HUDEP-2 (cell line): ENCODE data around the gene SPOP.
A peak's percentile ranks its signal among the peaks of the same experiment; 100 is the strongest.

Experiments used
- DNase-seq, 76 experiments: peaks; one replicate each; lab custom pipeline; 2025; ENCODE audit not compliant: unreplicated experiment in 76 of 76; lab: John Stamatoyannopoulos, UW

The SPOP gene

DNA sequence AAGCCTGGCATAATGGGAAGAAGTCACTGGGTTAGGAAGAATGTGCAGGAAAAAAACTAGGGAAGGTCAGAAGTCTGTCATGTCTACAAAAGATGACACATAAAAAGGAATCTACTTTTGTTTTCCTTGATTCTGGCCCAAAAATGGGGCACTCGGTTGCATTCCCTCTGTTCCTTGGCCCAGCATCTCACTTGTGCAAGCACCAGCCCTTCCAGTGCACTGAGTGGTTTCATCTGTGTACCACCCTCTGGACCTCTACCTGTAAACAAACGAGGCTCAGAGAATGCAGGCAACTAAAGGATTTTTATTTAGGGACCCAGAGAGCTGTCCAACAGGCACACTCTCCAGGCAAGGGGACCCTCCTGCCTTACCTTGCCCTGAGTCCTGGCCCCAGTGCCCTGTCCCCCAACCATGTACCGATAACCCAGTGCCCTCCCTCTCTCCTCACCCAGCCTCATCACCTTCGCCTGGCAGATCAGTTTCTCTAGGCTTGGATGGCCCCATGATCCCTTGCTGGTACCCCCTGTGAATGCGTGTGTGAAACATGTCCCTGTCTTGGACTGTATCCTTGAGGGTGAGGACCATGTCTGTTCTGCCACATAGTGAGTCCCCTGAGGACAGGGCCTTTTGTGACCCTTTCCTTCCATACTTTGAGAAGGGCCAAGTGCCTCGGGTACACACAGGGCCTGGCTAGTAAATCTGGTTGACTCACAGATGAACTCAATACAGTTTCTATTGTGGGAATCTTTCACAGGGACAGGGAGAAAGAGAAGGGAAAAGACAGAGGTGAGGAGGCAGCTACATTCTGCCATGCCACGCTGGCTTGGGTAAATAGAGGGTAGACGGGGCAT lies 88.9 kb downstream of the SPOP start:
- DNase-seq = no peak

- no peak for DNase-seq
Measured at GRCh38 chr17:49588312-49588711, 89.6 kb downstream of the SPOP start.

- no peak for DNase-seq
Measured at GRCh38 chr17:49587366-49588073, 90.4 kb downstream of the SPOP start.

- DNase-seq = peak in 1 of 76 experiments; percentile 20
Measured at GRCh38 chr17:49585422-49586027, 92.4 kb downstream of the SPOP start.

DNA sequence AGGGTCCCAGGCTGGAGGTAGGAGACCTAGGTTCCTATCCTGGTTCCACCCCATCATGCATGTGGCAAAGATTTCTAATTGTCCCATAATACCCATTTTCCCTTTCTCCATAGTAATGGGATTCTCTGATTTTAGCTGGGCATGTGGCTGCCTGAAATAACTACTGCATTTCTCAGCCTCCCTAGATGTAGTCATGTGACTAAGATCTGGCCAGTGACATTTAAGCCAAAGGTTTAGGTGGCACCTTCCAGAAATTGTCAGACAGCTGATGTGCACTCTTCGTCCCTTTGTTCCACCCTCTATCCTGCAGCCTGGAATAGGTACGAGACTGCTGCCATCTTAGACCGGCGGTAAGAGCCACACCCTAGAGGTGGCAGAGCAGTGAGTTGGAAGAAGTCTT lies 94.0 kb downstream of the SPOP start:
- no peak for DNase-seq

- no peak for DNase-seq
Measured at GRCh38 chr17:49583226-49583625, 94.7 kb downstream of the SPOP start.

GRCh38 chr17:49582789-49583188 lies 95.1 kb downstream of the SPOP start:
- no peak for DNase-seq

GRCh38 chr17:49582055-49582722 lies 95.7 kb downstream of the SPOP start:
- no peak for DNase-seq

- no peak for DNase-seq
Measured at GRCh38 chr17:49581648-49581998, 96.3 kb downstream of the SPOP start.

DNA sequence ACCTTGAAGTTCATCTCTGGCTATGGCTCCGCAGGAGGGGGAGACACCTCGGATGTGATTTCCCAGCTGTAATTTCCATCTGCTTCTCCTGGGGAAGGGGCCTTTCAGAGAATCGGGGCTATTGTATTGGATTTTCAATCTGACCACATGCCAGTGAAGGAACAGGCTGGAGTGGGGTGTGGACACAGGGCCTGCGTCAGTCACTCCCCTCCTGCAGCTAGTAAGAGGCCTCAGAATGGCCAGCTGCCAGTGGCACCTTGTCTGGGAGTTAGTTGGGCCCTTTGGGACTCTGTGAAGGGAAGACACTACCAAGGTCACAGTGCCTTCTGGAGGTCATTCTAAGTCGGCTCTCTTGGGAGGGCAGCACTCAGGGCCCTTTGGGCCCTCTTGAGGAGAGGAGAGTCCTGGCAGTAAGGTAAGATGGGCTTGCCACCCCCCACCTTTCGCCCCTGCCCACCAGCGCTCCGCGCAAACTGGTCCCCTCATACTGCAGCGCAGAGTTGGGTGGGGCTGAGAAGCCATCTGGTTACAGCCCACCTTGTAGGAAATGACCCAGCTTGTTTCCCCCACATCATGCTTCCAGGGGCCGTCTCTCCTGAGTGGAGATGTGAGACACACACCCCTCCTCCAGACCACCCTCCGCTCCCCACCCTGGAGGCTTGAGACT lies 96.8 kb downstream of the SPOP start:
- DNase-seq = no peak

GRCh38 chr17:49580055-49580721 lies 97.7 kb downstream of the SPOP start:
- no peak for DNase-seq

DNA sequence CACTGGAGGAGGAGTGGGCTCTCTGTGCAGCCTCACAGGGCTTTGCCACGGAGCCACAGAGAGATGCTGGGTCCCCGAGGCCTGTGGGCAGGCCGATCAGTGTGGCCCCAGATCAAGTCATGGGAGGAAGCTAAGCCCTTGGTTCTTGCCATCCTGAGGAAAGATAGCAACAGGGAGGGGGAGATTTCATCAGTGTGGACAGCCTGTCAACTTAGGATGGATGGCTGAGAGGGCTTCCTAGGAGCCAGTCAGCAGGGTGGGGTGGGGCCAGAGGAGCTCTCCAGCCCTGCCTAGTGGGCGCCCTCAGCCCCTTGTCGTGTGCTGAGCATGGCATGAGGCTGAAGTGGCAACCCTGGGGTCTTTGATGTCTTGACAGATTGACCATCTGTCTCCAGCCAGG lies 98.4 kb downstream of the SPOP start:
- DNase-seq = no peak

DNA sequence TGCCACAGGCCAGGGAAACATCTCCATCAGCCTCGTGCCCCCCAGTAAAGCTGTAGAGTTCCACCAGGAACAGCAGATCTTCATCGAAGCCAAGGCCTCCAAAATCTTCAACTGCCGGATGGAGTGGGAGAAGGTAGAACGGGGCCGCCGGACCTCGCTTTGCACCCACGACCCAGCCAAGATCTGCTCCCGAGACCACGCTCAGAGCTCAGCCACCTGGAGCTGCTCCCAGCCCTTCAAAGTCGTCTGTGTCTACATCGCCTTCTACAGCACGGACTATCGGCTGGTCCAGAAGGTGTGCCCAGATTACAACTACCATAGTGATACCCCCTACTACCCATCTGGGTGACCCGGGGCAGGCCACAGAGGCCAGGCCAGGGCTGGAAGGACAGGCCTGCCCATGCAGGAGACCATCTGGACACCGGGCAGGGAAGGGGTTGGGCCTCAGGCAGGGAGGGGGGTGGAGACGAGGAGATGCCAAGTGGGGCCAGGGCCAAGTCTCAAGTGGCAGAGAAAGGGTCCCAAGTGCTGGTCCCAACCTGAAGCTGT lies 98.9 kb downstream of the SPOP start:
- no peak for DNase-seq

- DNase-seq = no peak
Measured at GRCh38 chr17:49578414-49578813, 99.5 kb downstream of the SPOP start.

DNA sequence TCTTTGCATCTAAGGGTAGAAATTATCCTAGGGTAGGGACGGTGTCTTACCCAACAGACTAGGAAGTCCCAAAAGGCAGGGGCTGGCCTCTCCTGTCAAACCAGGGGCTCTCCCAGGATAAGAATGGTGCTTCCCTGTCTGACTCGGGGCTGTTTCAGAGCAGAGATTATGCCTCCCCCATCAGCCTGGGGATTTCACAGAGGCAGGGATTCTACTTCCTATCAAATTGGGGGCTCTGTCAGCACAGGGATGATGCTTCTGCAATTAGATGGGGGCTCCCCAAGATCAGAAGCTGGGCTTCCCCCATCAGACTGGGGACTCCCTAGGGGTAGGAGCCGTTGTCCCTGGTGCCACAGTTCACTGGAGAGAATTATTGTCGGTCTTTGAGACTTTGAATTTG lies 99.9 kb downstream of the SPOP start:
- DNase-seq = no peak

- DNase-seq = no peak
Measured at GRCh38 chr17:49577650-49577934, 100.3 kb downstream of the SPOP start.

- no peak for DNase-seq
Measured at GRCh38 chr17:49576917-49577649, 100.8 kb downstream of the SPOP start.

DNA sequence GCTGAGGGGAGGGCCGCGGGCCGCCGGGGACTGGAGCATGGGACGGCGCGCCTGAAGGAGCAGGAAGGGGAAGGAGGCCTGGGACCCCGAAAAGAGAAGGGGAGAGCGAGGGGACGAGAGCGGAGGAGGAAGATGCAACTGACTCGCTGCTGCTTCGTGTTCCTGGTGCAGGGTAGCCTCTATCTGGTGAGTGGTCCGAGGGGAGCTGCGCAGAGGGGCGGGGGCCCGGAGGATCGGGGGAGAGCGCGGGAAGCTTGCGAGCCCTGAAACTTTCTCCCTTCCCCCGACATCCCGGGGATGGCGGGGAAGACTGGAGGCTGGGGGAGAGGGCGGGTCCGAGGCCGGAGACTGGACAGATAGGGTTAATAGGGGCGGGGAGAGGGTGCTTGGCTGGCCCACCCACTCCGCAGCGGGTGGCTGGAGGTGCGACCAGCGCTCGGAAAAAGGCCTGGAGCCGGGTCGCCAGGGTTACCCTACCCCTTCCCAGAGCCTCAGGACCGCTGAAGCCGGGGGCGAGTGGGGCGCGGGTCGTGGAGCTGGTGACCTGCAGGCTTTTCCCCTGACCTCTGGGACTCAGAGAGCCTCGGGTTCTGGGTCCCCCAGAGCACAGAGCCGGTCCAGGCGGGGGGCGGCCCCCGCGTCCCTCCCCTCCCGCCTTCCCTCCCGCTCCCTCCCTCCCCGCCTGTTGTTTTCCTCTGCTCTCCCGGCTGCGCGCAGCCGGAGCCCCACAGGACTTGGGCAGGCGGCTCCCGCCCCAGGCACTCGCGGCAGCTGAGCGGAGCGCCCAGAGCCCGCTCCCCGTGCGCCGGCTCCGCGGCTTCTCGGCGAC lies 101.6 kb downstream of the SPOP start:
- peak in 2 of 76 experiments; percentile 5 to 8 for DNase-seq

- peak in 49 of 76 experiments; percentile 3 to 70 (median 40) for DNase-seq
Measured at GRCh38 chr17:49575679-49576087, 102.2 kb downstream of the SPOP start, which contains the start of gene NXPH3. Gene NXPH3 (plus strand): TSS chr17:49575871. CDS start chr17:49576220, 349 bp downstream.
